Neural crest cell (in vitro differentiated cells): Measurements from ENCODE around the gene ASB11. TPM values are rescaled to one million over a fixed set of nuclear protein-coding genes. Genes with fewer than 3 reads are reported as not detected.

Experiments used
- DNase-seq: peaks from one replicate; pipeline ENCODE4 v3.0.0; 2021; ENCODE audit warnings: low read depth, mixed read lengths, low spot score
- H3K27ac Mint-ChIP-seq: one replicate; pipeline ENCODE4 v1.8.0; 2021; ENCODE audit warnings: mild to moderate bottlenecking, mixed read lengths; ENCODE audit not compliant: unreplicated experiment
- H3K27me3 Mint-ChIP-seq: 2 replicates; pipeline ENCODE4 v1.8.0; 2021; ENCODE audit warnings: low read depth, mild to moderate bottlenecking, mixed read lengths
- H3K36me3 Mint-ChIP-seq: 2 replicates; pipeline ENCODE4 v1.8.0; 2021; ENCODE audit warnings: low read depth, mild to moderate bottlenecking, mixed read lengths
- H3K4me1 Mint-ChIP-seq: 2 replicates; pipeline ENCODE4 v1.8.0; 2021; ENCODE audit warnings: mixed read lengths
- H3K4me3 Mint-ChIP-seq: one replicate; pipeline ENCODE4 v1.8.0; 2021; ENCODE audit warnings: mild to moderate bottlenecking, mixed read lengths
- H3K9me3 Mint-ChIP-seq: 2 replicates; pipeline ENCODE4 v1.8.0; 2021; ENCODE audit warnings: mixed read lengths
- total RNA-seq: library from RNA; stranded (reverse); gene quantifications from 2 replicates; pipeline ENCODE4 v1.2.1, GENCODE V29; 2021
- TF ChIP-seq, protein P1 (sequence below): fragments of 200-600 bp; sonication (generic); conservative IDR thresholded peaks from 2 replicates; pipeline ENCODE4 v1.5.0; 2021; ENCODE audit warnings: antibody characterized with exemption, mild to moderate bottlenecking

The ASB11 gene
- total RNA-seq, 1 donor from 2014 or later, result not detected

DNA sequence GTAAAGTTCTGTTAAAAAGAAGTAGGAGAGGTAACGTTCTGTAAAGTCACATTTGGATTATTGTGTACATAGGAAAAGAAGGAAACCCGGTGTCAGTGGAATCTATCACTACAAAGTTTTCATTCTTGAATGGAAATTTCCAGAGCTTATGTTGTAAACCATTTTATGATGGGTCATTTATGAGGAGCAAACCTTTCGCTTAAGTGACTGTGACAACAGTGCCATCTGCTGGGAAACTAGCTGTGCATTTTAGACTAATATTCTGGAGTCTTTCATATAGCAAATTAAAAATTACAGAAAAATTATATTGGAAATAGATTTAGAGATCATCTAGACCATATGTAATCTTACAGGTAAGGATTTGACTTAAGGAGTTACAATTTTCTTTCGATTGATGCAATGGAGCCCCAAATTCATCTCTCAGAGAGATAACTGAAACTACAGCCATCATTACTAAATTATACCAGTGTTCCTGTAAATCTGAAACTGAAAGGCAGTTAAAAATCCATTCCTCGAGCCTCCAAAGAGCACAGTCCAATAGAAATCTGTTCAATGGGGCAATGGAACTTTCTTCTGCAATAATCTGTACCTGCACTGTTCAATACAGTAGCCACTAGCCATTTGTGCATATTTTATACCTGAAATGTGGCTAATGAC lies 72.4 kb downstream of the ASB11 start:
- Mint-ChIP-seq H3K27ac (no peak overlapping the region), H3K36me3 (no peaks in the 10 kb centered on the region), H3K4me1 (peaks cover 18% of the 10 kb centered on the region), H3K4me3 (no peak overlapping the region), H3K27me3 (no peaks in the 10 kb centered on the region), H3K9me3 (no peaks in the 10 kb centered on the region)
- TF ChIP-seq, protein P1, sequence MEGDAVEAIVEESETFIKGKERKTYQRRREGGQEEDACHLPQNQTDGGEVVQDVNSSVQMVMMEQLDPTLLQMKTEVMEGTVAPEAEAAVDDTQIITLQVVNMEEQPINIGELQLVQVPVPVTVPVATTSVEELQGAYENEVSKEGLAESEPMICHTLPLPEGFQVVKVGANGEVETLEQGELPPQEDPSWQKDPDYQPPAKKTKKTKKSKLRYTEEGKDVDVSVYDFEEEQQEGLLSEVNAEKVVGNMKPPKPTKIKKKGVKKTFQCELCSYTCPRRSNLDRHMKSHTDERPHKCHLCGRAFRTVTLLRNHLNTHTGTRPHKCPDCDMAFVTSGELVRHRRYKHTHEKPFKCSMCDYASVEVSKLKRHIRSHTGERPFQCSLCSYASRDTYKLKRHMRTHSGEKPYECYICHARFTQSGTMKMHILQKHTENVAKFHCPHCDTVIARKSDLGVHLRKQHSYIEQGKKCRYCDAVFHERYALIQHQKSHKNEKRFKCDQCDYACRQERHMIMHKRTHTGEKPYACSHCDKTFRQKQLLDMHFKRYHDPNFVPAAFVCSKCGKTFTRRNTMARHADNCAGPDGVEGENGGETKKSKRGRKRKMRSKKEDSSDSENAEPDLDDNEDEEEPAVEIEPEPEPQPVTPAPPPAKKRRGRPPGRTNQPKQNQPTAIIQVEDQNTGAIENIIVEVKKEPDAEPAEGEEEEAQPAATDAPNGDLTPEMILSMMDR, result peak; percentile 73
- DNase-seq, result peak; percentile 18

DNA sequence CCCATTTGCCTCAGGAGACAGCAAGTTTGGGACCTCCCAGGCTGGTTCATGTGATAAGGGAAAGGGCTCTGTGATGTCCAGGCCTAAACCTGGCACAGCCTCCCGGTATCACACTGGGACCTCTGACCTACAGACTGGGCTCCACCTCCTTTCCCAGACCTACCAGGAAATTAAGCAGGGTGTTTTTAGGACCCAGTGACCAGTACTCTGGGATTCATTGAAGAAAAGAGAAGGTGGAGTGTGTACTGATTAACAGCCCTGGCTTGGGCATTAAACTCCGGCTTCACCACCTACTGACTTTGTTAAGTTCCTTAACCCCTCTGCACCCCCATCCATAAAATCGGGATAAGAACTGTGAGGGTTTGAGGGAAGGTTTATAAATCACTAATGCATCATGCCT lies 74.1 kb downstream of the ASB11 start:
- TF ChIP-seq, protein P1, result no peak
- Mint-ChIP-seq H3K9me3 (peaks cover 7% of the 10 kb centered on the region), H3K4me3 (no peak overlapping the region), H3K27me3 (no peaks in the 10 kb centered on the region), H3K4me1 (peaks cover 18% of the 10 kb centered on the region), H3K36me3 (peaks cover 4% of the 10 kb centered on the region), H3K27ac (no peak overlapping the region)
- DNase-seq, result no peak

DNA sequence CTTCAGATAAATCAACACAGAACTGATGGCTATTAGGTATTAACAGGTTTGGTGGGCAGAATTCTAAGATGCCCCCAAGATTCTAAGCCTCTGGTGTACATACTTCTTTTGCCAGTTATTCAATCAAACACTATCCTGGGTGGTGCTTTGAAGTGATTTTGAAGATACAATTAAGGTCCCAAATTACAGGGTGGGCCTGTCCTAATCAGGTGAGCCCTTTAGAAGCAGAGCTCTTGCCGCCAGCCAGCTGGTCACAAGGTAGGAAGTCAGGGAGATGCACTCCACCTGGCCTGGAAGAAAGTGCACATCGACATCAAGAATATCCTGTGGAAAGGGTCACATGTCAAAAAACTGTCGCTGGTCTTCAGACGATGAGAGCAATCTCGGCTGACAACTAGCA lies 75.0 kb downstream of the ASB11 start:
- Mint-ChIP-seq H3K4me1 (peaks cover 18% of the 10 kb centered on the region), H3K27me3 (no peaks in the 10 kb centered on the region), H3K36me3 (peaks cover 4% of the 10 kb centered on the region), H3K4me3 (no peak overlapping the region), H3K27ac (no peak overlapping the region), H3K9me3 (peaks cover 9% of the 10 kb centered on the region)
- DNase-seq, result no peak
- TF ChIP-seq, protein P1, result no peak

DNA sequence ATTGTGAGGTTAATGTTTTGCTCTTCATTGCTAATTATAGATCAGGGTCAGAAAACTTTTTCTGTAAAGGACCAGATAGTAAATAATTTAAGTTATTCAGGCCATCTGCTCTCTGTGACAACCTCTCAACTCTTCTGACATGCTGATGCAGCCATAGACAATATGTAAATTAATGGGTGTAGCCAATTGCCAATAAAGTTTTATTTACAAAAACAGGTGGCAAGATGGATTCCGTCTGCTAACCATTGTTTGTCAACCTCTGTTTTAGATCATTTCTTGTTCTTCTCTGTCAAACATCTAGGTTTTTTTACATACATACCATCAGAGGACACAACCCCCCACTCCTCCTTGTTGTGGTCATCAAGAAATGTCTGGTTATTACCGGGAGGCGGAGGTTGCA lies 79.3 kb downstream of the ASB11 start:
- H3K27me3 Mint-ChIP-seq, result no peaks in the 10 kb centered on the region
- peaks cover 8% of the 10 kb centered on the region for H3K4me1 Mint-ChIP-seq
- H3K4me3 Mint-ChIP-seq, result no peak overlapping the region
- TF ChIP-seq, protein P1, result no peak
- H3K9me3 Mint-ChIP-seq, result peaks cover 13% of the 10 kb centered on the region
- no peak for DNase-seq
- peaks cover 6% of the 10 kb centered on the region for H3K36me3 Mint-ChIP-seq
- no peak overlapping the region for H3K27ac Mint-ChIP-seq

DNA sequence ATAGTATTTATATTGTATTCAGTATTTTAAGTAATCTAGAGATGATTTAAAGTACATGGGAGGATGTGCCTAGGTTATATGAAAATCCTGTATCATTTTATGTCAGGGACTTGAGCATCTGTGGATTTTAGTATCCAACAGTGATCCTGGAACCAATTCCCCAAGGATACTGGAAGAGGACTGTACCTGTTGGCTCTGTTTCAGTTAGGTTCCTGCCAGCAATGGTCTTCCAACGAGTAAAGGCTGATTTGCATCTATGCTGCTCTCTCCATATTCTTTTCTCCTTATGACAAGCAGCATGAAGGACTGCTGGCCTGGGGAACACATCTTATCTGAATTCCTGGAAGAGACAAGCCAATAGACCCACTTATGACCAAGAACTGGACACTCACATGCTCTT lies 80.4 kb downstream of the ASB11 start:
- peaks cover 8% of the 10 kb centered on the region for H3K4me1 Mint-ChIP-seq
- TF ChIP-seq, protein P1, result no peak
- H3K36me3 Mint-ChIP-seq, result peaks cover 6% of the 10 kb centered on the region
- H3K9me3 Mint-ChIP-seq, result peaks cover 13% of the 10 kb centered on the region
- H3K4me3 Mint-ChIP-seq, result no peak overlapping the region
- no peak for DNase-seq
- no peak overlapping the region for H3K27ac Mint-ChIP-seq
- no peaks in the 10 kb centered on the region for H3K27me3 Mint-ChIP-seq
